ENCODE measurements around the gene TKT. TPM values are rescaled to one million over a fixed set of nuclear protein-coding genes. Genes with fewer than 3 reads are reported as not detected.
"Not testable (repeated sequence)": the region's sequence is repeated elsewhere in the genome, so short reads cannot be mapped to it uniquely, and the experiment has no call there.

The TKT gene
- total RNA-seq, 1 experiment from 2014 or later = 634 TPM

DNA sequence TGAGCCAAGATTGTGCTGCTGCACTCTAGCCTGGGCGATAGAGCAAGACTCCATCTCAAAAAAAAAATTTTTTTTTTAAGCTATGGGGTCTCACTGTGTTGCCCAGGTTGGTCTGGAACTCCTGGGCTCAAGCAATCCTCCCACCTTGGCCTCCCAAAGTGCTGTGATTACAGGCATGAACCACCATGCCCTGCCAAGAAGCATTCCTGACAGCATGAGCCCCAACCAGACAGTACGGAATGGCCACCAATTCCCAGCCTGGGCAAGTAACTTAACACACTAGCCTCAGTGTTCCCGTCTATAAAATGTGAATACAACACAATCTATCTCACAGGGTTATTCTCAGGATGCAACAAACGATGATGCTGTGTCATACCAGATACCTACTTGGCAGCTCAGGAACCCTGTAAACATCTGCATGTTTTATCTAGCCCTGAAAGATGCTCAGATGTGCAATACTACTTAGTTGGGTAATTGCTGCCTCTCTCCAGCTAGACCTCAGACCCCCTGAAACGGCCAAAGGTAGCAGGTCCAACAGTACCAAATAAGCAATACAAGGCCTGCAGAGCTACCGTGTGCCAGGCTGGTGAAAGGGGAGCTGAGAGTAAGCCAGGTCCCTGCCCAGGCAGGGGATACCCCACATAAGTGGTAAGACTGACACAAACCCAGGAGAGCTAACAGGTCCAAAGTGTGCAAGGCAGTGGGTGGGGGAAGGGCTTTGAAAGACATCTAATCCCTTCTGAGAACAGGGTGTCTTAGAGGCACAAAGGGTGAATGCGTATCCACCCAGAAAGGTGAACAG, 1.9 kb downstream of the TKT start:
- CTCF ChIA-PET = no interaction called here
- TF ChIP-seq EZH2 (IDR thresholded peaks at IDR 0.05) (no peak), SRF (IDR thresholded peaks at IDR 0.05; ENCODE audit: low read depth) (no peak), JUND (IDR thresholded peaks at IDR 0.05) (no peak), MAX (IDR thresholded peaks at IDR 0.05) (no peak), TCF7L2 (IDR thresholded peaks at IDR 0.05; ENCODE audit: borderline replicate concordance, extremely low read depth, insufficient read depth, insufficient read length) (no peak), SIN3A (IDR thresholded peaks at IDR 0.05; ENCODE audit: low read depth) (no peak), EZH2phosphoT487 (IDR thresholded peaks at IDR 0.05; ENCODE audit: borderline replicate concordance) (no peak), ATF3 (IDR thresholded peaks at IDR 0.05) (no peak), EGR1 (IDR thresholded peaks at IDR 0.05; ENCODE audit: low read depth) (no peak), RAD21 (IDR thresholded peaks at IDR 0.05; ENCODE audit: low read depth) (no peak), POLR2AphosphoS5 (IDR thresholded peaks at IDR 0.05; ENCODE audit: low read depth, low read length) (no peak), ELF1 (IDR thresholded peaks at IDR 0.05; ENCODE audit: borderline replicate concordance, low read depth) (no peak), YY1 (IDR thresholded peaks at IDR 0.05; ENCODE audit: extremely low read depth, insufficient replicate concordance, low read depth, low read length) (no peak), SP1 (IDR thresholded peaks at IDR 0.05; ENCODE audit: low read depth) (no peak), FOSL1 (IDR thresholded peaks at IDR 0.05; ENCODE audit: low read depth) (no peak)
- TF ChIP-seq, protein P1, sequence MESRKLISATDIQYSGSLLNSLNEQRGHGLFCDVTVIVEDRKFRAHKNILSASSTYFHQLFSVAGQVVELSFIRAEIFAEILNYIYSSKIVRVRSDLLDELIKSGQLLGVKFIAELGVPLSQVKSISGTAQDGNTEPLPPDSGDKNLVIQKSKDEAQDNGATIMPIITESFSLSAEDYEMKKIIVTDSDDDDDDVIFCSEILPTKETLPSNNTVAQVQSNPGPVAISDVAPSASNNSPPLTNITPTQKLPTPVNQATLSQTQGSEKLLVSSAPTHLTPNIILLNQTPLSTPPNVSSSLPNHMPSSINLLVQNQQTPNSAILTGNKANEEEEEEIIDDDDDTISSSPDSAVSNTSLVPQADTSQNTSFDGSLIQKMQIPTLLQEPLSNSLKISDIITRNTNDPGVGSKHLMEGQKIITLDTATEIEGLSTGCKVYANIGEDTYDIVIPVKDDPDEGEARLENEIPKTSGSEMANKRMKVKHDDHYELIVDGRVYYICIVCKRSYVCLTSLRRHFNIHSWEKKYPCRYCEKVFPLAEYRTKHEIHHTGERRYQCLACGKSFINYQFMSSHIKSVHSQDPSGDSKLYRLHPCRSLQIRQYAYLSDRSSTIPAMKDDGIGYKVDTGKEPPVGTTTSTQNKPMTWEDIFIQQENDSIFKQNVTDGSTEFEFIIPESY (IDR thresholded peaks at IDR 0.05; ENCODE audit: extremely low read depth, insufficient replicate concordance, low read length) = no peak
- Histone ChIP-seq H3K4me1 (ENCODE audit: control insufficient read depth in 1 of 2, insufficient read depth in 2 of 2, low read length in 2 of 2) (peaks cover 25 to 58% of the 10 kb centered on the region in 2 experiments), H3K4me3 (replicated peaks in 1 of 2; ENCODE audit: low read depth in 1 of 2, low read length in 2 of 2) (peak overlapping the region; percentile 73 to 93), H3K9ac (ENCODE audit: low read length) (peak overlapping the region; percentile 96), H3K79me2 (ENCODE audit: insufficient read depth, low read length) (peaks cover 69% of the 10 kb centered on the region), H3K27ac (ENCODE audit: low read depth, low read length) (peak overlapping the region; percentile 92), H3K9me2 (ENCODE audit: insufficient read depth) (no peaks in the 10 kb centered on the region), H4K20me1 (ENCODE audit: insufficient read depth) (peaks cover 24% of the 10 kb centered on the region; the same call in 1 of the 2 replicates), H3K4me2 (ENCODE audit: low read length) (peak overlapping the region; percentile 97), H3K9me3 (ENCODE audit: control insufficient read depth in 1 of 2, insufficient read depth in 1 of 2, low read depth in 1 of 2, low read length in 2 of 2) (no peaks in the 10 kb centered on the region), H2AFZ (ENCODE audit: low read depth, low read length, poor library complexity, severe bottlenecking) (no peak overlapping the region), H3K36me3 (ENCODE audit: control insufficient read depth in 1 of 2, insufficient read depth in 2 of 2, low read length in 2 of 2) (peaks cover 2 to 26% of the 10 kb centered on the region in 2 experiments; a peak in 1 of 4 replicates), H3K27me3 (ENCODE audit: insufficient read depth, low read length) (no peaks in the 10 kb centered on the region)
- BruUV-seq (replicated peaks) = TSS peak; percentile 48
- DNase-seq (ENCODE audit: low read depth, low spot score) (no peak), ATAC-seq (no peak)
- POLR2A ChIA-PET = interaction anchor here (0.6 to 1.7 kb wide), 5 partner anchors 7 to 94 kb away, joined by 3 to 5 read pairs (median 4); partner anchors contain the start of gene DCP1A
- intact Hi-C loops (cut with micrococcal nuclease) = no loop called here
- RAD21 ChIA-PET (ENCODE audit: low non-redundant PET in 1 of 2, low total read pairs in 2 of 2, uncharacterized antibody in 2 of 2, unreplicated experiment in 2 of 2) = interaction anchor here in 1 of 2 experiments (0.6 kb wide), 1 partner anchor 93 kb away, joined by 3 read pairs; the partner anchor contains the start of gene DCP1A

- Histone ChIP-seq H3K4me2 (ENCODE audit: low read length) (peak overlapping the region; percentile 97), H3K79me2 (ENCODE audit: insufficient read depth, low read length) (peaks cover 78% of the 10 kb centered on the region), H3K9ac (ENCODE audit: low read length) (peak overlapping the region; percentile 38; the same call in 1 of the 2 replicates), H3K4me1 (ENCODE audit: control insufficient read depth in 1 of 2, insufficient read depth in 2 of 2, low read length in 2 of 2) (peaks cover 25 to 65% of the 10 kb centered on the region in 2 experiments), H3K36me3 (ENCODE audit: control insufficient read depth in 1 of 2, insufficient read depth in 2 of 2, low read length in 2 of 2) (peaks cover 2 to 27% of the 10 kb centered on the region in 2 experiments; a peak in 1 of 4 replicates), H4K20me1 (ENCODE audit: insufficient read depth) (peaks cover 31% of the 10 kb centered on the region)
- CTCF ChIA-PET; H2AFZ ChIP-seq (ENCODE audit: low read depth, low read length, poor library complexity, severe bottlenecking); H3K4me3 ChIP-seq (replicated peaks in 1 of 2; ENCODE audit: low read depth in 1 of 2, low read length in 2 of 2); H3K27me3 ChIP-seq (ENCODE audit: insufficient read depth, low read length); H3K9me2 ChIP-seq (ENCODE audit: insufficient read depth); BruUV-seq (replicated peaks); H3K9me3 ChIP-seq (ENCODE audit: control insufficient read depth in 1 of 2, insufficient read depth in 1 of 2, low read depth in 1 of 2, low read length in 2 of 2); POLR2A ChIA-PET; H3K27ac ChIP-seq (ENCODE audit: low read depth, low read length); intact Hi-C loops (cut with micrococcal nuclease); ATAC-seq; DNase-seq (ENCODE audit: low read depth, low spot score); RAD21 ChIA-PET (ENCODE audit: low non-redundant PET in 1 of 2, low total read pairs in 2 of 2, uncharacterized antibody in 2 of 2, unreplicated experiment in 2 of 2): not testable (repeated sequence)
Observed at GRCh38 chr3:53252947-53253322, 2.9 kb downstream of the TKT start.

Data from HCT116 (cell line).